Activated T-cell treated with anti-CD3 and anti-CD28 coated beads for 24 hours (primary cell): ENCODE results near the gene IFTAP.
"Not testable (repeated sequence)": the region's sequence is repeated elsewhere in the genome, so short reads cannot be mapped to it uniquely, and the experiment has no call there.

Source experiments
- DNase-seq: peaks from one replicate; pipeline ENCODE4 v3.0.0-alpha.2; 2020; ENCODE audit warnings: low read depth

The IFTAP gene, protein sequence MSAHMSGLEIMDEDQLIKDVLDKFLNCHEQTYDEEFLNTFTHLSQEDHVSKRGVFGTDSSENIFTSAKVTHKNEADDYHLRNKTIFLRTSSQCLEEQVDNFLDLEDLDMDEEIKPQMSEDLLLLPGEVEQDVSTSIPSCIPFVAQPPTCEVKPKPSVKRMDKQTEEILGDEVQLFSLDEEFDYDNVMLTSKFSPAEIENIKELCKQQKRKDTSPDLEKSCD

DNA sequence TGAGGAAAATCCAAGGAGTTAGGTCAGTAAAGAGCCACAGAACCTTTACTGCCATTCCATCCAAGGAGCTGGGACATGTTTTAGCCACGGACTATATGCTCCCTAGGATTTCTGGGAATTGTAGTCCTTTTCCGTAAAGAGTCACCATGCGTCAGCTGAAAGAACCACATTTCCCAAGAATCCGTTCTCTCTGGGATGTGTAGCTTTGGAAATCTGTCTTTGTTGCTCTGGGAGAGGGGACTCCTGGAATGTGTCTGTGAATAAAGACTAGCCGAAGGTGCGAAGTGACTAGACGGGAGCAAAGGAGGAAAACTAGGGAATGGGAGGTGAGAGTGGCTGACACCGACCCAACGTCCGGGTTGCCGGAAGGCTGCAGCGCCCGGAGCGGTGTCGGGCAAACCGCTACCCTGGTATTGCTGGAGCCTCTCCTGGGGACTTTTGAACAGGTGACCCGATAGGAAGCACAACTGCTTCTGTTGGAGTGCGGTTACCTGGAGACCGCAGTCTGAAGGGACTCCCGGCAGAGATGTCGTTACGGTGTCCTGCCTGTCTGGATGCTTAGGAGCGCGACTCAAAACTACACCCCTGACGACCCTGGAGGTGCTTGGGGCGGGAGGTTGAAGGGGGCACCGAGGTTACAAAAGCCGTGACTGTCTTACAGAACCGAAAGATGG lies at the start of gene IFTAP:
Gene IFTAP (plus strand): TSS at position 187 of the 674 bp plus-strand sequence. CDS start 15,602 bp downstream, outside the sequence.
- DNase-seq, result peak; percentile 11

DNA sequence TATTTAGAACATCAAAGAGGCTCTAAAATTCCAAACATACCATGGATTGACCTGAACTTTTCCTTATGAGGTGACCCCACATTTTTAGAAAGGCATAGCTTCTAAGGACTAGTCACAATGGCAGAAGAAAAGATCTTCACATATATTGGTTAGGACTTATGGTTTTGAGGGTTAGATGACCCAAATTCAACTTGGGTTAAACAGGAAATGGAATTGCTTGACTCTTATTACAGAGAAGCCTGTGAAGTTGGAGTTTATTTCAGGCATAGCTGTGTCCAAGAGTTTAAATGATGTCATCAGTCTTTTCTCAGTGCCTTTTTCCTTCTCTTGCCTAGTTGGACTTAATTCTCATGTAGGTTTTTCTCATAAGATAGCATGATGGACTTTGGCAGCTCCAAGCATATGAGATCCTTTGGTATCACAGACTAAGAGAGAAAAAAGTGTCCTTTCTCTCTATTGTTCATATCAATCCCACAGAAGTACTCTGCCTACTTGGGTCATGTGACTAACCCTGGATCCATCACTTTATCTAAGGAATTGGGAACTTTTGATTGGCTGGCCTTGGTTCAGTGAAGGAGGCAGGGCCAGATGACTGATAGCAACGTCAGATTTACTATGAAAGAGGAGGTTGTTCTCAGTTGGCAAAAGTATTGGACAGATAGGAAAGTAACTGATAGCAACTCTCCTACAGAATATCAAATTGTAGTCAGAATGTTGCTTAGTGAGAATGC lies 43.8 kb upstream of the IFTAP start:
- DNase-seq, result no peak

DNA sequence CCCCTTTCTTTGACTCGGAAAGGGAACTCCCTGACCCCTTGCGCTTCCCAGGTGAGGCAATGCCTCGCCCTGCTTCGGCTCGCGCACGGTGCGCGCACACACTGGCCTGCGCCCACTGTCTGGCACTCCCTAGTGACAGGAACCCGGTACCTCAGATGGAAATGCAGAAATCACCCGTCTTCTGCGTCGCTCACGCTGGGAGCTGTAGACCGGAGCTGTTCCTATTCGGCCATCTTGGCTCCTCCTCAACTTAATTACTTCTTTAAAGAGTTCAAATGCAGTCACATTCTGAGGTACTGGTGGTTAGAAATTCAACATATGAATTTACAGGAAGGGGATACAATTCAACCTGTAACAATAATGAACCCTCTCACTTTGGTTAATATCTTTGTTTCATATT lies 36.9 kb upstream of the IFTAP start:
- DNase-seq, result not testable (repeated sequence)

DNA sequence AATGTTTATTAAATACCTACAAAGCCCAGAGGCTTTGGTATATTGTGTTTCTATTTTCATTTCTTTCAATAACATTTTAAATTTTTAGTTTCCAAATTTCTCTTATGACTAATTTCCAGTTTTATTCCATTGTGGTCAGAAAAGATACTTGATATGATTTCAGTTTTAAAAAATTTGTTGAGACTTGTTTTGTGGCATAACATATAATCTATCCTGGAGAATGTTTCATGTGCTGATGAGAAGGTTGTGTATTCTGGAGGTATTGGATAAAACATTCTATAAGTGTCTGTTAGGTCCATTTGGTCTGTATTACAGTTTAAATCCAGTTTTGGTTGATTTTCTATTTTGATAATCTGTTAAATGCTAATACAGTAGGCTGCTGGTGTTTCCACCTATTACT lies 36.3 kb upstream of the IFTAP start:
- no peak for DNase-seq

DNA sequence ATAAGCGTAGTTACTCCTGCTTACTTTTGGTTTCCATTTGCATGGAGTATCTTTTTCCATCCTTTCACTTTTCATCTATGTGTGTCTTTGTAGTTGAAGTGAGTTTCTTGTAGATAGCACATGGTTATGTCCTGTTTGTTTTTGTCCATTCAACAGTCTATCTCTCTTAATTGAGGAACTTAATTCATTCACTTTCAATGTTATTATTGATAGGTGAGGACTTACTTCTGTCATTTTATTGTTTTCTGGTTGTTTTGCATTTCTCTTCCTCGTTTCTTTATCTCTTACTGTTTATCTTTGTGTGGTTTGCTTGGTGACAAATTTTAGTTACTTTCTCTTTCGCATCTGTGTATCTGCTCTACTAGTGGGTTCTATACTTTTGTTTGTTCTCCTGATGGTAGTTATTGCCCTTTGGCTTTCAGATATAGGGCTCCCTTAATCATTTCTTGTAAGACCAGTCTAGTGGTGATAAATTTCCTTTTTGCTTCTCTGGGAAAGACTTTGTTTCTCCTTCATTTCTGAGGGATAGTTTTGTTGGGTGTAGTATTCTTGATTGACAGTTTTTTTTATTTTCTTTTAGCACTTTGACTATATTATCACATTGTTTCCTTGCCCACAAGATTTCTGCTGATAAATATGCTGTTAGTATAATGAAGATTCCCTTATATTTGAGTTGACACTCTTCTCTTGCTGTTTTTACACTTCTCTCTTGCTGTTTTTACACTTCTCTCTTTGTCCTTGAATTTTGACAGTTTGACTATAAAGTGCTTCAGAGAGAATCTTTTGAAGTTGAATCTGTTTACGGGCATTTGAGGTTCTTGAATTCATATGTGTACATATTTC lies 35.5 kb upstream of the IFTAP start:
- DNase-seq, result no peak

DNA sequence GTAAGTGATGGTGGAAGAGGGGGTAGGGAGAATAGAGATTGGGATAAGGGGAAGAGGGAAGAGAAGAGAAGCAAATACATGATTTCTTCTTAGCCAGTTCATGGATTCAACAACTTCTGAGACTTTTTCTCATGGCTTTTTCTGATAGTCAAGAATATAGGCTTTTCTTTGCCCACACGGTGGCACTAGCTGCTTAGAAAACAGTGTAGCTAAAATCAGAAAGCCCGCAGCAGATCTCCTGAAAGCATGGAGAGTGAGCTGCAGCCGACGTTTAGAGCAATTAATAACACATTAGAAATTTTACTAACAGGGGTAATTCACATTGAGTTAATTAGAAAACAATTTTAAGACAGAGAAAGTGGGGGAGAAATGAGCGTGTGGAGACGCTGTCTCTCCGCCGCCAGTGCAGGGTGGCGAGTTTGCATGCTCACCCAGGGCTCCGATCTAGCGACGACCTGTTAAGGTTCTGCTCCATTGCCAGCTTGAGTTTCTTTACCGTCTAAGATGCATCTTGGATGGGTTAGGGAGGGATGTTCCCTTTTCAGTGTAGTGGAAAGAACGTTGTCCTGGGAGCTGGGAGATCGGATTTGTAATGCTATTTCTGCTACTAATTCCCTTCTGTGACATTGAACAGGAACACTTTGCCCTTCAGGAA lies 29.8 kb upstream of the IFTAP start:
- DNase-seq, result no peak

DNA sequence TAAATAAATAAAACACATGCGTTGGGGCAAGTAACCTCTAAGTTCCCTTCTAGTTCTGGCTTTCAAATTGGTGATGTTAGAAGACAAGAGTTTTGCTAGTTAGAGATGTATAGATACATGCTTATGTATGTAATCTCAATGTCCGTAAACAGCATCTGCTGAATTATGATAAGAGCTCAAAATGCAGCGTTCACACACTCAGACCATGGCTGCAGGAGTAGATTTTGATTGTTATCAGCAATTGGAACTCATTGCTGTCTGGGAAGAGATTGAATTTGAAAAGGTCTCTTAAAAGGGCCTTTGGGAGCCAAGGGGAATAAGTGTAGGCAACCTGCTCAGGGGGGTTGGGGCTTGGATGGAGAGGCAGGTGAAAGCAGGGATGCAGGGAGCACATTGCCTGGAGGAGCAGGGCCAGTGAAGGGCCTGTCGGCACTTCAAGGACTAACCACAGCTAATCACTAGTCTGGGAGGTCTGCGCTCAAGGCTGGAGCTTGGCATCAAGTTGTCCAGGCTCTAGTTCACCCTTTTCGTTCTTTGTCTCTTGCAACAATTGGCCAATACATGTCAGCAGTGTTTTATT lies 29.2 kb upstream of the IFTAP start:
- DNase-seq, result no peak

DNA sequence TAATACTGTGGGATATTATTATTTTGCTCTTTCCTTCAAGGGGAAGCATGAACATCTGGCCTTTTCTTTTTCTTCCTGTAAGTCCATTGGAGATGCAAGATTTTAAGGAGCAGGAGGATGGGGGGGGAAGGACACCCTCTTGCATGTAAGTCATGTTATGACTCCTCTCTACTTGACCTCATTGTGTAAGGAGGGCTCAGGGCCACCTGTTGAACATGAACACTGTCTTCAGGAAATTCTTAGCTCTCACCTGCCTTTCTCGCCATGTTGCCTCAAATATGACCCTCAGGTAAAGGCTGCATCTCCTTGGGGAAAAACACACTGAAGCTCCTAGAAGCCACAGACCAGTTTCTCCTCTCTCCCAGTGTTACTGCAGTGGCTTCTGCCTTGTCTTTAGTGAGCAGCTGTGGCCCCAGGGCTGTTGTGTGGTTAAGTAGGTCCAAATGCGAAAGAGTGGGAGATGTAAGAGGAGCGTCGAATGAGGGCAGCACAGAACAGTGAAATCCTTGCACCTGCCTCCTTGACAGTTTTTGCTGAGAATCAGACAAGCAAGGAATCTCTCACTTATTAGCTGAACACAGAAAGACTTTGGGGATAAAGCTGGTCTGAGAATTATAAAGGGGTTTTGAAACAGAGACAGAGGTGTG lies 27.8 kb upstream of the IFTAP start:
- DNase-seq, result no peak

DNA sequence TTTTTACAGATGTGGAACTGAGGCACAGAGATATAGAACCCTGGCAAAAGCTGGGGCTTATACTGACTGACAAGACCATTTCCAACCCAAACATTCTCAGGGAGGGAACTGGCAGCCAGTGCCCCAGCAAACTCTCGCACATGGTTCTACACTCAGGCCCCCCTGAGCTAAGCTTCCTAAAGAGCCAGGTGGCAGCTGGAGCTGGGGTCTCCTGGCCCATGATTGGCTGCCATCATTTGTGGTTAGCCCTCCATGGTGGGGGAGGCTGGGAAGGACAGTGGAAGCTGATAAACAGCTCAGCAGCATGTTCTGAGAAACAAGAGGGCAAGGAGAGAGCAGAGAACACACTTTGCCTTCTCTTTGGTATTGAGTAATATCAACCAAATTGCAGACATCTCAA lies 26.6 kb upstream of the IFTAP start, which contains the start of gene RAG1:
Gene RAG1 (plus strand): TSS at position 314 of the 400 bp plus-strand sequence. CDS start 5,298 bp downstream, outside the sequence.
- DNase-seq, result no peak

DNA sequence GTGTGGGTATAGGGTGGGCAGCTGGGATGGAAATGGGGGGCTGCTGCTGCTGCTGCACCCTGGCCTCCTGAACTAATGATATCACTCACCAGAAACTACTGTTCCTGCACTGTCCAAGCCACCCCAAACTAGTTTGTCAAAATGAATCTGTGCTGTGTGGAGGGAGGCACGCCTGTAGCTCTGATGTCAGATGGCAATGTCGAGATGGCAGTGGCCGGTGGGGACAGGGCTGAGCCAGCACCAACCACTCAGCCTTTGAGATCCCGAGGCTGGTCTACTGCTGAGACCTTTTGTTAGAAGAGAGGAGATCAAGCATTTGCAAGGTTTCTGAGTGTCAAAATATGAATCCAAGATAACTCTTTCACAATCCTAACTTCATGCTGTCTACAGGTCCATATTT lies 25.2 kb upstream of the IFTAP start:
- DNase-seq, result no peak

DNA sequence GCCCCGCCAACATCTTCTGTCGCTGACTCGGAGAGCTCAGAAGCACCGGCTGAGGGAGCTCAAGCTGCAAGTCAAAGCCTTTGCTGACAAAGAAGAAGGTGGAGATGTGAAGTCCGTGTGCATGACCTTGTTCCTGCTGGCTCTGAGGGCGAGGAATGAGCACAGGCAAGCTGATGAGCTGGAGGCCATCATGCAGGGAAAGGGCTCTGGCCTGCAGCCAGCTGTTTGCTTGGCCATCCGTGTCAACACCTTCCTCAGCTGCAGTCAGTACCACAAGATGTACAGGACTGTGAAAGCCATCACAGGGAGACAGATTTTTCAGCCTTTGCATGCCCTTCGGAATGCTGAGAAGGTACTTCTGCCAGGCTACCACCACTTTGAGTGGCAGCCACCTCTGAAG lies 19.8 kb upstream of the IFTAP start:
- DNase-seq, result no peak

DNA sequence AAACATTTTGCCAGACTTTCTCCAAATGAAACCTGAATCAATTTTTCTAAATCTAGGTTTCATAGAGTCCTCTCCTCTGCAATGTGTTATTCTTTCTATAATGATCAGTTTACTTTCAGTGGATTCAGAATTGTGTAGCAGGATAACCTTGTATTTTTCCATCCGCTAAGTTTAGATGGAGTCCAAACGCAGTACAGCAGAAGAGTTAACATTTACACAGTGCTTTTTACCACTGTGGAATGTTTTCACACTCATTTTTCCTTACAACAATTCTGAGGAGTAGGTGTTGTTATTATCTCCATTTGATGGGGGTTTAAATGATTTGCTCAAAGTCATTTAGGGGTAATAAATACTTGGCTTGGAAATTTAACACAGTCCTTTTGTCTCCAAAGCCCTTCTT lies 16.9 kb upstream of the IFTAP start:
- DNase-seq, result no peak

DNA sequence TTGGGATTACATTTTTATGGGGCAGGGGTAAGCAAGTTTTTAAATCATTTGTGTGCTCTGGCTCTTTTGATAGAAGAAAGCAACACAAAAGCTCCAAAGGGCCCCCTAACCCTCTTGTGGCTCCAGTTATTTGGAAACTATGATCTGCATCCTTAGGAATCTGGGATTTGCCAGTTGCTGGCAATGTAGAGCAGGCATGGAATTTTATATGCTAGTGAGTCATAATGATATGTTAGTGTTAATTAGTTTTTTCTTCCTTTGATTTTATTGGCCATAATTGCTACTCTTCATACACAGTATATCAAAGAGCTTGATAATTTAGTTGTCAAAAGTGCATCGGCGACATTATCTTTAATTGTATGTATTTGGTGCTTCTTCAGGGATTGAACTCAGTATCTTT lies 16.4 kb upstream of the IFTAP start:
- no peak for DNase-seq

DNA sequence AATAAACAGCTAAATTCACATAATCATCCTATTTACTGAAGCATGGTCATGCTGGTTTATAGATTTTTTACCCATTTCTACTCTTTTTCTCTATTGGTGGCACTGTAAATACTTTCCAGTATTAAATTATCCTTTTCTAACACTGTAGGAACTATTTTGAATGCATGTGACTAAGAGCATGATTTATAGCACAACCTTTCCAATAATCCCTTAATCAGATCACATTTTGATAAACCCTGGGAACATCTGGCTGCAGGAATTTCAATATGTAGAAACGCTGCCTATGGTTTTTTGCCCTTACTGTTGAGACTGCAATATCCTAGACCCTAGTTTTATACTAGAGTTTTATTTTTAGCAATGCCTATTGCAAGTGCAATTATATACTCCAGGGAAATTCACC lies 15.8 kb upstream of the IFTAP start:
- no peak for DNase-seq

DNA sequence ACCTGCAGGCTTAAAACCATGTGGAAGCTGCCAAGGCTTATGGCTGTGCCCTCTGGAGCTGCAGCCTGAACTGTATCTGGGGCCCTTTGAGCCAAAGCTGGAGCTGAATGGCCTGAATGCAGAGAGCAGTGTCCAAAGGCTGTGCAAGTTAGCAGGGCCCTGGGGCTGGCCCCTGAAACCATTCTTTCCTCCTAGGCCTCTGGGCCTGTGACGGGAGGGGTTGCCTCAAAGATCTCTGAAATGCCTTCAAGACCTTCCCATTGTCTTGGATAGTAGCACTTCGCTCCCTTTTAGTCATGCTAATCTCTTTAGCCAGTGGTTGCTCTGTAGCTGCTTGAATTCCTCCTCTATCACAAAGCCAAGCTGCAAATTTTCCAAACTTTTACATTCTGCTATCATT lies 12.8 kb upstream of the IFTAP start:
- DNase-seq, result no peak

DNA sequence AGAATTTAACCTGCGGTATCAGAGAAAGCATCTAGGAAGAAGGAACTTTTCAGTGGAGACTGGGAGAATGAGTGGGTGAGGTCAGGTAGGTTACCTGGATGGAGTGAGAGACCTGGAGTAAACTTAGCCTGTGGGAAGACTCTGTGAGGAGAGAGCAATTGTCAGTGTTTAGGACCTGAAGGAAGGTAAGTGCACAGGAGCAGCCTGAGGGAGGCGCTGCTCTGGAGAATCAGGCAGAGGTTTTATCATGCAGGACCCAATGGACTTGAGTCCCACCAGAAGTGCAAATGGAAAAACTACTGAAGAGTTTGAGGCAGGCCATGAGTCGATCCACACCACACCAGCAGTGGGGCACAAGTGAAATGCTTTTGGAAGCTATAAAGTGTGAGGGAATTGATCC lies 10.6 kb upstream of the IFTAP start:
- DNase-seq, result no peak

DNA sequence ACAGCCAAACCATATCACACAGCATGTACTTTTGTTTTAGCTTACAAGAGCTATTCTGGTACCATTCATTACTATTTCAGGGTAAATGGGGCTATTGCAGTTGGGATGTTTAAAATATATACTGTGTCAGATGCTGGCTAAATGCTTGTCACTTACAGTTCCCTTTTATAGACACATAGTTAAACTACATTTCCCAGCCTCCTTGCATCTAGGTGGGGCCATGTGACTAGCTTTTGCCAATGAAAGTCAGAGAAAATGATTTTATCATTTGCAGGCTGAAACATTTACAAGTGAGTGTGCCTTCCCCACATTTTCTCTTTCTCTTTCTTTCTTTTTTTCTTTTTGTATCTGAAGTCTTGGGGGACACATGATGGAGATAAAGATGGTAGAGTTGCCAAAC lies 7.8 kb upstream of the IFTAP start:
- DNase-seq, result no peak

DNA sequence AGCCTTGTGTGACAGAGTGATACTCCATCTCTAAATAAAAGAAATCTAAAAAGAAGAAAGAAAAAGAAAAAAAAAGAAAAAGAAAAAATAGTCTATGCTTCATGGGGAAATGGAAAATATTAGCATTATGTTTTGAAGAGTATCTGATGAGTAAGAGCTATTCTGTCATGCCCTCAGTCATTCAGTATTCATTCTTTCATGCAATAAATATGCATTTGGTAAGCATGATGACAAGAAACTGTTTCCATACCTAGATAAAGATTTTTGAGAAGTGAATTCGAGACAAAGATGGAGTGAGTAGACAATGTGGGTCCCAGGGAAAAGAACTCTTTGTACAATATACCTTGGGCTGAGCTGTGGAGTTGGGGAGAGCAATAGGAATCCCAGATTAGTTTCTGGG lies 6.2 kb upstream of the IFTAP start:
- no peak for DNase-seq

DNA sequence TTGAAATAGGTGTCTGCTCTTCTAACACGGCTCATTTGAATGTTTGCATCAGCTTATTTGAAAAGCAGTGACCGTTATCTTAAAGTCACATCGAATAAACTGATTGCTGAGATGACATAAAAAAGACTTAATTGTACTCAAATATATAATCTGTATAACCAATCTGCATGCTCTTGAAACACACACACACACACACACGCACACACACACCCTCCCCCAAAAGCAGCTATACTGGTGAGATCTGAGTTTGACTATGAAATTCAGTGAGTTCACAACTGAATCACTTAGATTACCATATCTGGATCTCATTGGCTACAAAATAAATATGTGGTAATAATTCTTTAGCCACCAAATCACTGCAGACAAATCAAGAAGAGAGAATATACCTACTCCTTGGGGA lies 3.8 kb upstream of the IFTAP start:
- no peak for DNase-seq

DNA sequence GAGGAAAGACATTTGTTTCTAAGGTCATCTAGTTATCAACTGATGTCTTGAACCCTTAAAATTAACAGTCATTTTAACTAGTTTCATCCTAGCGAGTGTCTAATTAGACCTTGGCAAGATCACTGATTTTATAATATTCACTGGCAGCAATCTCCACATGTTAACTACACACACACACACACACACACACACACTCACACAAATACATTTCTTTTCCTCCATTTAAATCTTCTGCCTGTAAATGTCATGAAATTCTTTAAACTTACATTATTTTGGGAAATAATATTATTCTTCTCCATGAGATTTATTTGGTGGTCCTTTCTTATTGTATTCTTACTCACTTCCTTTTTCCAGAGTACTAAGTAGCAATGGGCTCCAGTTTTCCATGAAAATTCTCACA lies 2.9 kb upstream of the IFTAP start:
- DNase-seq, result no peak

DNA sequence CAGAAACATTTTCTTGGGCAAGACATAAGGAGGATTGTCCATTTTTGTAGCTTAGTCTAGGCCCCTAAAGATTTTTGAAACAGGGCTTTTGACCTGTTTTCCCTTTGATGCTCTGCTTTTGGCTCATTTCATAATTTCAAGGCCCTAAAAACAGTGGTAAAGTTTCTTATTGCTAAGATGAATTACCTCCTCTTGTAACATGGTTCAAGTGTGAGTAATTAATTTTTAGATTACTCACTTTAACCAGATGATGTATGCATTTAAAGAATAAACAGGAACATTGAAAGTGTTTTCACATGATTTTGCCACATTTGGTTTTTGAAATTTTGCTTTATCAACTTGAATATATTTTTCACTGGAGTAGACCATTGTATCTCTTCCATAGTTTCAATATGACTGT lies 2.6 kb downstream of the IFTAP start:
- DNase-seq, result no peak
